HG02938 (cell line): ENCODE measurements around the gene COX20.

Experiments used
- ATAC-seq: cut with Tn5 transposase; IDR thresholded peaks from one replicate; pipeline ENCODE4 v1.9.1; 2021; ENCODE audit warnings: mild to moderate bottlenecking, moderate library complexity; ENCODE audit not compliant: unreplicated experiment

The COX20 gene

GRCh38 chr1:244850896-244851295, 15.4 kb downstream of the COX20 start:
- ATAC-seq, result no peak

GRCh38 chr1:244851546-244852231, 16.2 kb downstream of the COX20 start:
- no peak for ATAC-seq

- no peak for ATAC-seq
These were observed 17.2 kb downstream of the COX20 start for GRCh38 chr1:244852694-244853093.

- no peak for ATAC-seq
These were observed 18.7 kb downstream of the COX20 start for GRCh38 chr1:244854166-244854565.

GRCh38 chr1:244854865-244855578, 19.6 kb downstream of the COX20 start:
- ATAC-seq, result no peak

- ATAC-seq, result no peak
These were observed 22.3 kb downstream of the COX20 start for GRCh38 chr1:244857761-244858160.

GRCh38 chr1:244858357-244858756, 22.9 kb downstream of the COX20 start:
- no peak for ATAC-seq

GRCh38 chr1:244860078-244860477, 24.6 kb downstream of the COX20 start:
- no peak for ATAC-seq

GRCh38 chr1:244860914-244861610, 25.6 kb downstream of the COX20 start:
- no peak for ATAC-seq

- no peak for ATAC-seq
These were observed 26.2 kb downstream of the COX20 start for GRCh38 chr1:244861683-244862082.

- no peak for ATAC-seq
These were observed 26.9 kb downstream of the COX20 start for GRCh38 chr1:244862354-244862698.

- peak; percentile 39 for ATAC-seq
These were observed 27.4 kb downstream of the COX20 start for GRCh38 chr1:244862699-244863490.

- peak; percentile 10 for ATAC-seq
These were observed 28.2 kb downstream of the COX20 start for GRCh38 chr1:244863491-244864252.

- peak; percentile 56 for ATAC-seq
These were observed 29.0 kb downstream of the COX20 start, which contains the start of gene HNRNPU for GRCh38 chr1:244864253-244865027. TSS of gene HNRNPU (minus strand) at chr1:244864543. CDS start at chr1:244864307, 236 bp downstream.

GRCh38 chr1:244865028-244865371, 29.5 kb downstream of the COX20 start:
- ATAC-seq, result no peak

- ATAC-seq, result no peak
These were observed 30.4 kb downstream of the COX20 start for GRCh38 chr1:244865820-244866219.

- ATAC-seq, result no peak
These were observed 30.9 kb downstream of the COX20 start for GRCh38 chr1:244866355-244866754.

- ATAC-seq, result no peak
These were observed 33.3 kb downstream of the COX20 start for GRCh38 chr1:244868484-244869363.

- no peak for ATAC-seq
These were observed 33.9 kb downstream of the COX20 start for GRCh38 chr1:244869364-244869827.
